Neural progenitor cell (in vitro differentiated cells): ENCODE measurements around the gene GNAS-AS1.

Experiments
- CTCF ChIP-seq: fragments of 200-600 bp; sonication (generic); IDR thresholded peaks from 2 replicates; pipeline ENCODE4 v1.5.1; 2017; ENCODE audit warnings: antibody characterized with exemption, mild to moderate bottlenecking
- EZH2 ChIP-seq: fragments of 200-600 bp; sonication (generic); IDR thresholded peaks from 2 replicates; pipeline ENCODE4 v1.6.1; 2017; ENCODE audit warnings: antibody characterized with exemption, mild to moderate bottlenecking, moderate library complexity
- EZH2phosphoT487 ChIP-seq: fragments of 200-600 bp; sonication (generic); IDR thresholded peaks from 2 replicates; pipeline ENCODE4 v1.6.1; 2017; ENCODE audit warnings: antibody characterized with exemption

GRCh38 chr20:58852543-58853271, 2.0 kb upstream of the GNAS-AS1 start, which contains the start of gene GNAS:
- TF ChIP-seq EZH2 (no peak), CTCF (peak; percentile 86), EZH2phosphoT487 (no peak)
